H1 (cell line): ENCODE results near the gene PIP4K2C. TPM values are rescaled to one million over a fixed set of nuclear protein-coding genes. Genes with fewer than 3 reads are reported as not detected.
"Not testable (repeated sequence)": the region's sequence is repeated elsewhere in the genome, so short reads cannot be mapped to it uniquely, and the experiment has no call there.

ENCODE experiments used
- CTCF ChIA-PET: fragments of 300-600 bp; sonication (Branson Sonifier 250); formaldehyde crosslinking; loops from one replicate; lab custom pipeline; 2021; ENCODE audit not compliant: partially characterized antibody; lab: Charles Lee
- POLR2A ChIA-PET: fragments of 300-600 bp; sonication (Branson Sonifier 250); formaldehyde crosslinking; loops from one replicate; lab custom pipeline; 2021; ENCODE audit warnings: inconsistent platforms; ENCODE audit not compliant: partially characterized antibody; lab: Charles Lee
- DNase-seq, 2 experiments: peaks; one replicate each; pipeline versions ENCODE4 v3.0.0 to v3.0.0-alpha.2; 2010 to 2022; ENCODE audit warnings: low spot score in 2 of 2, low read depth in 1 of 2, mixed read lengths in 1 of 2
- FAIRE-seq: peaks from 2 replicates; lab custom pipeline; 2011; peaks lifted over from hg19 to GRCh38; lab: Jason Lieb, UNC
- H2AFZ ChIP-seq: 2 replicates; pipeline ENCODE4 v1.8.1; 2012; ENCODE audit warnings: low read length, inconsistent platforms
- H2AK5ac ChIP-seq: 2 replicates; pipeline ENCODE4 v1.6.1; 2013; ENCODE audit warnings: low read depth, low read length
- H2BK120ac ChIP-seq: replicated peaks from 2 replicates; pipeline ENCODE3; 2013; ENCODE audit warnings: low read depth, low read length, inconsistent platforms
- H2BK12ac ChIP-seq: 2 replicates; pipeline ENCODE4 v1.6.1; 2013; ENCODE audit warnings: low read depth, low read length
- H2BK15ac ChIP-seq: 2 replicates; pipeline ENCODE4 v1.6.1; 2013; ENCODE audit warnings: low read length
- H2BK20ac ChIP-seq: 2 replicates; pipeline ENCODE4 v1.6.1; 2013; ENCODE audit warnings: low read length
- H2BK5ac ChIP-seq: 2 replicates; pipeline ENCODE4 v1.6.1; 2013; ENCODE audit warnings: low read depth, low read length
- H3K14ac ChIP-seq: 2 replicates; pipeline ENCODE4 v1.6.1; 2013; ENCODE audit warnings: inconsistent platforms; ENCODE audit not compliant: insufficient read length
- H3K18ac ChIP-seq: 2 replicates; pipeline ENCODE4 v1.6.1; 2013; ENCODE audit warnings: low read length; ENCODE audit errors: extremely low read depth
- H3K23ac ChIP-seq: 2 replicates; pipeline ENCODE4 v1.6.1; 2013; ENCODE audit warnings: inconsistent platforms; ENCODE audit not compliant: insufficient read length
- H3K23me2 ChIP-seq: 2 replicates; pipeline ENCODE4 v1.6.1; 2013; ENCODE audit warnings: low read depth, low read length
- H3K27ac ChIP-seq: 2 replicates; pipeline ENCODE4 v1.6.1; 2011; ENCODE audit warnings: low read depth, low read length, inconsistent platforms
- H3K27me3 ChIP-seq, 4 experiments: replicated peaks in 1 of 4; 1 replicate in 1 of 4; 2 replicates in 3 of 4; pipeline versions ENCODE4 v1.6.1 to v1.8.1; 2011 to 2013; ENCODE audit warnings: low read length in 3 of 4, mild to moderate bottlenecking in 3 of 4, inconsistent platforms in 2 of 4, mixed read lengths in 2 of 4, moderate library complexity in 1 of 4; ENCODE audit not compliant: control insufficient read depth in 3 of 4, insufficient read depth in 3 of 4; ENCODE audit errors: extremely low read depth in 1 of 4
- H3K36me3 ChIP-seq, 4 experiments: 2 replicates each; pipeline versions ENCODE4 v1.6.1 to v1.8.1; 2011 to 2013; ENCODE audit warnings: mild to moderate bottlenecking in 4 of 4, low read length in 3 of 4, moderate library complexity in 2 of 4, control low read depth in 1 of 4, inconsistent platforms in 1 of 4; ENCODE audit not compliant: insufficient read depth in 4 of 4, control insufficient read depth in 2 of 4
- H3K4ac ChIP-seq: replicated peaks from 2 replicates; pipeline ENCODE3; 2013; ENCODE audit warnings: low read length, low read depth, mixed read lengths, inconsistent platforms; ENCODE audit not compliant: insufficient read length
- H3K4me1 ChIP-seq, 4 experiments: replicated peaks in 1 of 4; 1 replicate in 1 of 4; 2 replicates in 3 of 4; pipeline versions ENCODE4 v1.6.1 to v1.8.1; 2011 to 2013; ENCODE audit warnings: low read length in 3 of 4, inconsistent platforms in 2 of 4, mixed read lengths in 1 of 4; ENCODE audit not compliant: insufficient read depth in 4 of 4, control insufficient read depth in 3 of 4
- H3K4me2 ChIP-seq, 2 experiments: 2 replicates each; pipeline versions ENCODE4 v1.6.1 to v1.8.1; 2011 to 2013; ENCODE audit warnings: low read depth in 2 of 2, low read length in 2 of 2, control low read depth in 1 of 2, inconsistent platforms in 1 of 2, mild to moderate bottlenecking in 1 of 2; ENCODE audit not compliant: insufficient read depth in 1 of 2
- H3K4me3 ChIP-seq, 4 experiments: fragments of 200-600, 300-600 bp in 1 of 4; sonication (generic), shearing (Covaris generic), sonication (Bioruptor Twin) in 1 of 4; 2 replicates each; pipeline versions ENCODE4 v1.5.1 to v1.8.1; 2011 to 2016; ENCODE audit warnings: low read length in 4 of 4, low read depth in 3 of 4, control low read depth in 2 of 4, inconsistent platforms in 2 of 4, mild to moderate bottlenecking in 2 of 4, mixed read lengths in 1 of 4, moderate library complexity in 1 of 4; ENCODE audit not compliant: insufficient read depth in 2 of 4; ENCODE audit errors: extremely low read depth in 1 of 4
- H3K56ac ChIP-seq: replicated peaks from 2 replicates; pipeline ENCODE3; 2013; ENCODE audit warnings: low read depth, mild to moderate bottlenecking, mixed read lengths, low read length, inconsistent platforms; ENCODE audit not compliant: insufficient read length
- H3K79me1 ChIP-seq: 2 replicates; pipeline ENCODE4 v1.6.1; 2013; ENCODE audit warnings: low read depth, low read length, control low read depth
- H3K79me2 ChIP-seq, 2 experiments: 2 replicates each; pipeline versions ENCODE4 v1.6.1 to v1.8.1; 2012 to 2013; ENCODE audit warnings: low read length in 2 of 2, mild to moderate bottlenecking in 2 of 2, inconsistent platforms in 1 of 2; ENCODE audit not compliant: insufficient read depth in 2 of 2, control insufficient read depth in 1 of 2
- H3K9ac ChIP-seq, 4 experiments: replicated peaks in 1 of 4; 1 replicate in 1 of 4; 2 replicates in 3 of 4; pipeline versions ENCODE4 v1.6.1 to v1.8.1; 2011 to 2013; ENCODE audit warnings: low read depth in 3 of 4, low read length in 3 of 4, control low read depth in 2 of 4, mild to moderate bottlenecking in 2 of 4, moderate library complexity in 2 of 4, inconsistent platforms in 1 of 4; ENCODE audit errors: extremely low read depth in 1 of 4
- H3K9me3 ChIP-seq, 2 experiments: 2 replicates each; pipeline versions ENCODE4 v1.6.1 to v1.8.1; 2012 to 2013; ENCODE audit warnings: mild to moderate bottlenecking in 2 of 2, moderate library complexity in 2 of 2, control low read depth in 1 of 2, inconsistent platforms in 1 of 2, low read depth in 1 of 2, low read length in 1 of 2, mixed read lengths in 1 of 2; ENCODE audit not compliant: insufficient read depth in 2 of 2
- H4K20me1 ChIP-seq, 2 experiments: replicated peaks in 1 of 2; 2 replicates each; pipeline versions ENCODE3 to v1.8.1; 2011 to 2013; ENCODE audit warnings: inconsistent platforms in 2 of 2, low read length in 2 of 2, mild to moderate bottlenecking in 1 of 2; ENCODE audit not compliant: insufficient read depth in 2 of 2, control insufficient read depth in 1 of 2
- H4K5ac ChIP-seq: 2 replicates; pipeline ENCODE4 v1.6.1; 2013; ENCODE audit warnings: low read length, low read depth, mixed read lengths, inconsistent platforms; ENCODE audit not compliant: insufficient read length
- H4K8ac ChIP-seq: 2 replicates; pipeline ENCODE4 v1.8.0; 2013; ENCODE audit warnings: mild to moderate bottlenecking, moderate library complexity, low read length, inconsistent platforms; ENCODE audit not compliant: insufficient read depth; ENCODE audit errors: extremely low read depth
- H4K91ac ChIP-seq: replicated peaks from 2 replicates; pipeline ENCODE3; 2013; ENCODE audit warnings: low read length, mixed read lengths, inconsistent platforms; ENCODE audit not compliant: insufficient read length
- WGBS, 2 experiments: shearing (Covaris generic) in 1 of 2; methylation state at CpG; one replicate each; pipeline versions ENCODE4 v1.1.6 to v1.1.7; 2013 to 2015; ENCODE audit warnings: low lambda C conversion rate in 2 of 2, mixed read lengths in 2 of 2, inconsistent platforms in 1 of 2, low coverage in 1 of 2, missing lambda C conversion rate in 1 of 2; ENCODE audit not compliant: insufficient replicate concordance in 2 of 2, insufficient coverage in 1 of 2, insufficient read length in 1 of 2; ENCODE audit errors: extremely low coverage in 1 of 2, missing lambda C conversion rate in 1 of 2; 5-methylcytosine and 5-hydroxymethylcytosine counted together
- polyA plus RNA-seq, 7 experiments: library from polyadenylated mRNA; depleted of rRNA in 3 of 7; stranded (reverse) in 5 of 7; unstranded in 2 of 7; fragments of >200 nt in 5 of 7; fragments of 200-250 nt in 2 of 7; gene quantifications; 1 replicate in 5 of 7; 2 replicates in 1 of 7; 4 replicates in 1 of 7; pipeline versions ENCODE4 v1.2.1 to v1.2.3, GENCODE V29; 2011 to 2013; ENCODE audit warnings: missing spikeins in 2 of 7, mixed read lengths in 2 of 7
- total RNA-seq: library from RNA; stranded (reverse); fragmentation: NEBNext Ultra II Directional; extraction: Animal tissue kit (Norgen Biotek cat#: 25700); gene quantifications from 2 replicates; pipeline ENCODE4 v1.2.1, GENCODE V29; 2021

Gene PIP4K2C
- total and polyA plus RNA-seq, 2 of the 8 experiments (the other 6 are each of a cell fraction or from before 2014, with no cell fraction given): 25.0 to 27.1 TPM

DNA sequence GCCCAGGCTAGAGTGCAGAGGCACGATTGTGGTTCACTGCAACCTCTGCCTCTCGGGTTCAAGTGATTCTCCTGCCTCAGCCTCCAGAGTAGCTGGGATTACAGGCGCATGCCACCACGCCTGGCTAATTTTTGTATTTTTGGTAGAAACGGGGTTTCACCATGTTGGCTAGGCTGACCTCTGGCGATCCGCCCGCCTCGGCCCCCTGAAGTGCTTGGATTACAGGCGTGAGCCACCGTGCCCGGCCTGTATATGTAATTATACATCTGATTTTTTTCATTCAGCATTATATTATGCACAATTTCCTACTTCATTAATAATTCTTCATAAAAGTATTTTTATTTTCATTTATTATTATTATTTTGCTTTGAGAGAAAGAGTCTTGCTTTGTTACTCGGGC, 20.6 kb upstream of the PIP4K2C start:
- WGBS, 2 experiments: 94% methylated on average over 13 of the region's 13 CpGs; no CpG with 5 or more reads in 1 of the 2 experiments
- H3K23me2 ChIP-seq, H2BK12ac ChIP-seq, H3K23ac ChIP-seq, H4K8ac ChIP-seq, H3K4me3 ChIP-seq, H4K5ac ChIP-seq, H3K4ac ChIP-seq, H2AFZ ChIP-seq, H2BK15ac ChIP-seq, H3K79me1 ChIP-seq, H2AK5ac ChIP-seq, H3K4me2 ChIP-seq, H3K4me1 ChIP-seq, H4K20me1 ChIP-seq, H3K9me3 ChIP-seq, FAIRE-seq, H3K14ac ChIP-seq, H2BK20ac ChIP-seq, H3K56ac ChIP-seq, H3K18ac ChIP-seq, H4K91ac ChIP-seq, H2BK5ac ChIP-seq, DNase-seq, H3K27me3 ChIP-seq, H3K27ac ChIP-seq, H3K79me2 ChIP-seq, H3K9ac ChIP-seq, H2BK120ac ChIP-seq: not testable (repeated sequence)
- H3K36me3 ChIP-seq: peaks cover 14 to 67% (median 43%) of the 10 kb centered on the region in 4 experiments
- ChIA-PET POLR2A (interaction anchor here (0.7 to 1.3 kb wide), 4 partner anchors 20 to 53 kb away, joined by 3 to 4 read pairs (median 3); partner anchors contain the start of gene PIP4K2C), CTCF (interaction anchor here (0.8 to 6.1 kb wide), 4 partner anchors 14 to 155 kb away, joined by 3 to 62 read pairs (median 4); no protein-coding TSS in a partner anchor)
